ENCODE data around the gene CNN1.
A peak's percentile ranks its signal among the peaks of the same experiment; 100 is the strongest.

CNN1 gene

GRCh38 chr19:11538232-11539036 is at the start of gene CNN1:
TSS of gene CNN1 (plus strand) at chr19:11538851. CDS start at chr19:11538928, 77 bp downstream.
- no peak for DNase-seq

GRCh38 chr19:11489378-11489777 is 49.3 kb upstream of the CNN1 start:
- no peak for DNase-seq

- peak; percentile 76 for DNase-seq
Measured at GRCh38 chr19:11494634-11495285, 43.9 kb upstream of the CNN1 start.

- peak; percentile 72 for DNase-seq
Measured at GRCh38 chr19:11495481-11495880, 43.2 kb upstream of the CNN1 start.

- DNase-seq = no peak
Measured at GRCh38 chr19:11495885-11496284, 42.8 kb upstream of the CNN1 start.

- DNase-seq = peak; percentile 48
Measured at GRCh38 chr19:11496391-11497163, 42.1 kb upstream of the CNN1 start.

- no peak for DNase-seq
Measured at GRCh38 chr19:11499220-11499726, 39.4 kb upstream of the CNN1 start.

- no peak for DNase-seq
Measured at GRCh38 chr19:11499890-11500420, 38.7 kb upstream of the CNN1 start.

GRCh38 chr19:11504502-11505031 is 34.1 kb upstream of the CNN1 start:
- DNase-seq = no peak

- DNase-seq = peak; percentile 87
Measured at GRCh38 chr19:11505032-11505503, 33.6 kb upstream of the CNN1 start.

- DNase-seq = peak; percentile 76
Measured at GRCh38 chr19:11505504-11506100, 33.0 kb upstream of the CNN1 start, which contains the start of gene ZNF653. TSS of gene ZNF653 (minus strand) at chr19:11505839. CDS start at chr19:11505786, 53 bp downstream.

- no peak for DNase-seq
Measured at GRCh38 chr19:11506101-11506555, 32.5 kb upstream of the CNN1 start.

GRCh38 chr19:11506967-11507366 is 31.7 kb upstream of the CNN1 start:
- no peak for DNase-seq

- DNase-seq = no peak
Measured at GRCh38 chr19:11507370-11508078, 31.1 kb upstream of the CNN1 start.

- no peak for DNase-seq
Measured at GRCh38 chr19:11510444-11510843, 28.2 kb upstream of the CNN1 start.

- no peak for DNase-seq
Measured at GRCh38 chr19:11513946-11514345, 24.7 kb upstream of the CNN1 start.

- DNase-seq = no peak
Measured at GRCh38 chr19:11519138-11519537, 19.5 kb upstream of the CNN1 start.

GRCh38 chr19:11528551-11529341 is 9.9 kb upstream of the CNN1 start, which contains the start of gene ECSIT:
TSS of gene ECSIT (minus strand) at chr19:11529134. CDS start at chr19:11519170, 9,964 bp downstream.
- DNase-seq = peak; percentile 98

GRCh38 chr19:11530432-11530831 is 8.2 kb upstream of the CNN1 start:
- DNase-seq = peak; percentile 90

GRCh38 chr19:11534538-11534937 is 4.1 kb upstream of the CNN1 start:
- DNase-seq = no peak

Data from DMS 273 treated with DMSO at 0.1 percent for 48 hours (cell line).